Coronary artery (tissue), 2 donors: ENCODE measurements around the gene CACNA1B.
"Not testable (repeated sequence)": the region's sequence is repeated elsewhere in the genome, so short reads cannot be mapped to it uniquely, and the experiment has no call there.

Experiments
- DNase-seq: peaks from one replicate; pipeline ENCODE4 v3.0.0-alpha.2; 2017; ENCODE audit warnings: low spot score
- H3K27ac ChIP-seq, 2 donors: fragments of 200-600 bp; sonication (generic); one replicate each; pipeline ENCODE4 v1.5.1; 2016 to 2019
- H3K4me3 ChIP-seq: fragments of 200-600 bp; sonication (generic); 2 replicates; pipeline ENCODE4 v1.5.1; 2016; ENCODE audit warnings: mild to moderate bottlenecking, moderate library complexity

CACNA1B gene

DNA sequence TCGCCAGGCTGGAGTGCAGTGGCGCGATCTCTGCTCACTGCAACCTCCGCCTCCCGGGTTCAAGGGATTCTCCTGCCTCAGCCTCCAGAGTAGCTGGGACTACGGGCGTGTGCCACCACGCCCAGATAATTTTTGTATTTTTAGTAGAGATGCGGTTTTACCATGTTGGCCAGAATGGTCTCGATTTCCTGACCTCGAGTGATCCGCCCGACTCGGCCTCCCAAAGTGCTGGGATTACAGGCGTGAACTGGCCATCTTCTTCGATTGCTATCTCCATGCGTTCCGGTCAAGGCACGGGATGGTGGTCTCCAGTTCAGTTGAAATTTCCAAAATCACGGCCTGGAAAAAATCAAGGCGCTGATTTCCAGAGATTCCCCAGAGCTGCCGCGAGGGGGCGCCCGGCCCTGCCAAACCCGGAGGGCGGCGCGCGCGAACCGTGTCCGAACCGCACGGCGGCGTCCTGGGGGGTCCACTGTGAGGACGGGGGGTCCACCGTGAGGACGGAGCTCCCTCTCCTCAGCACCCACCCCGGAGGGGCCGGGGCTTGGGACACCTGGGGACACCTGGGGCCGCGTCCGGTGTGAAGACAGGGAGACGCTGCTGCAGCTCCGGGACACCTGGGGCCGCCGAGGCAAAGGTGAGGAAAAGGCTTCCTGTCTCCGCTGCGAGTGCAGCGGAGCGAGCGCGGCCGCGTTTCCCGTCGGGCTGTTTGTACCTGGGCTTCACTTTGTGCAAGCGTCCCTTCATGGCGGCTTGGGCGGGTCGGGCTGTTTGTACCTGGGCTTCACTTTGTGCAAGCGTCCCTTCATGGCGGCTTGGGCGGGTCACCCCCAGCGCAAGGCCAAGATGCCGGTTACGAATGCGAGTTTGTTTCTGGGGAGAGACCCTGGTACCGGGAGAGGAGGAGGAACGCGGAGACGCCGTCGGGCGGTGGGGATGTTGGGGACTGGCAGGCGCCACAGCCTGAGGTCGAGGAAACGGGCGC is 272.4 kb downstream of the CACNA1B start:
- H3K27ac ChIP-seq, DNase-seq: not testable (repeated sequence)
- H3K4me3 ChIP-seq: peak overlapping the region; percentile 52

DNA sequence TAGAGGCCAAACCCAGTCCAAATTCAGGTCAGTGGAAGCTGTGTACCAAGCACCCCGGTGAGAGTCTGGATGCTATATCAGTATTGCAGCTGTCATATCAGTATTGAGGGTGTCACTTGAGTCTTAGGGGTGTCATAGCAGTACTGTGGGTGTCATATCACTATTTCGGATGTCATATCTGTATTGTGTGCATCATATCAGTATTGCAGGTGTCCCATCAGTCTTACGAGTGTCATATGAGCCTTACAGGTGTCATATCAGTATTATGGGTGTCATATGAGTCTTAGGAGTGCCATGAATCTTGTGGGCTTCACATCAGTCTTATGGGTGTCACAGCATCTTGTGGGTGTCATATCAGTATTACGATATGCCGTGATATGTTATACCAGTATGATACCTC is 278.2 kb downstream of the CACNA1B start:
- not testable (repeated sequence) for DNase-seq, H3K4me3 ChIP-seq, H3K27ac ChIP-seq

DNA sequence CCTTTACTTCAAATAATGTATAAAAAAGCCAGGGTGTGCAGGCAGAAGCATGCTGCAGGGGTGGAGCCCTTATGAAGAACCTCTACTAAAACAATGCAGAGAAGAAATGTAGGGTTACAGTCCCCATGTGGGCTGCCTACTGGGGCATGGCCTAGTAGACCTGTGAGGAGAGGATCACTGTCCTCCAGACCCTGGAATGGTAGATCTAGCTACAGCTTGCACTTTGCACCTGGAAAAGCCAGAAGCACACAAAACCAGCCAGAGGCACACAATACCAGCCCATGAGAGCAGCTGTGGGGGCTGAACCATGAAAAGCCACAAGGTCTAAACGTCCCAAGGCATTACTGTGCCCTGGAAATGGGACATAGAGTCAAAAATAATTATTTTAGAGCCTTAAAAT is 289.2 kb downstream of the CACNA1B start:
- not testable (repeated sequence) for DNase-seq

More for the DNA sequence above, 289.2 kb downstream of the CACNA1B start:
- H3K4me3 ChIP-seq, H3K27ac ChIP-seq: not testable (repeated sequence)
